Heart left ventricle (tissue), 16 donors: Measurements from ENCODE around the gene DOCK9. TPM values are rescaled to one million over a fixed set of nuclear protein-coding genes. Genes with fewer than 3 reads are reported as not detected.

Experiments used
- ATAC-seq, 4 donors: fragments of 200-7000 bp; cut with Tn5 transposase; one replicate each; pipeline ENCODE4 v1.9.1; 2020 to 2022; ENCODE audit warnings: moderate library complexity in 4 of 4, mild to moderate bottlenecking in 3 of 4, moderate number of reproducible peaks in 1 of 4
- DNase-seq, 5 donors: peaks; one replicate each; pipeline ENCODE4 v3.0.0-alpha.2; 2020
- H3K27ac ChIP-seq, 12 donors: fragments of 200-600 bp; sonication (generic) in 4 of 12; one replicate each; pipeline versions ENCODE4 v1.5.0 to v1.8.0; 2016 to 2022; ENCODE audit warnings: mild to moderate bottlenecking in 2 of 12
- H3K27me3 ChIP-seq, 9 donors: fragments of 200-600 bp; sonication (generic) in 2 of 9; one replicate each; pipeline versions ENCODE4 v1.5.1 to v1.8.0; 2016 to 2022; ENCODE audit warnings: mild to moderate bottlenecking in 3 of 9
- H3K36me3 ChIP-seq, 9 donors: fragments of 200-600 bp; sonication (generic) in 2 of 9; one replicate each; pipeline versions ENCODE4 v1.5.0 to v1.8.0; 2018 to 2022; ENCODE audit warnings: mild to moderate bottlenecking in 2 of 9
- H3K4me1 ChIP-seq, 12 donors: fragments of 200-600 bp; sonication (generic) in 4 of 12; one replicate each; pipeline versions ENCODE4 v1.5.0 to v1.8.0; 2016 to 2022; ENCODE audit warnings: mild to moderate bottlenecking in 3 of 12
- H3K4me3 ChIP-seq, 12 donors: fragments of 200-600 bp; sonication (generic) in 4 of 12; one replicate each; pipeline versions ENCODE4 v1.5.0 to v1.8.0; 2017 to 2022; ENCODE audit warnings: mild to moderate bottlenecking in 9 of 12, moderate library complexity in 4 of 12
- H3K9me3 ChIP-seq, 12 donors: fragments of 200-600 bp; sonication (generic) in 4 of 12; one replicate each; pipeline versions ENCODE4 v1.5.0 to v1.8.0; 2016 to 2022; ENCODE audit warnings: mild to moderate bottlenecking in 1 of 12
- CTCF ChIP-seq, 12 donors: fragments of 200-600 bp; sonication (generic) in 4 of 12; IDR thresholded peaks; one replicate each; pipeline versions ENCODE4 v1.5.0 to v1.8.0; 2018 to 2022; ENCODE audit warnings: antibody characterized with exemption in 12 of 12, mild to moderate bottlenecking in 5 of 12
- POLR2A ChIP-seq, 2 donors: fragments of 450-650 bp; IDR thresholded peaks; one replicate each; pipeline ENCODE4 v1.6.1; 2017; ENCODE audit warnings: antibody characterized with exemption in 2 of 2, mild to moderate bottlenecking in 2 of 2, moderate library complexity in 2 of 2
- WGBS, 4 donors: extraction: QIAGEN DNeasy Blood & Tissue Kit in 2 of 4; methylation state at CpG; one replicate each; pipeline versions ENCODE4 v1.1.5 to v1.1.7; 2013 to 2018; 5-methylcytosine and 5-hydroxymethylcytosine counted together
- intact Hi-C, 10 donors: fragments of 100-400 bp; cut with DNase I; formaldehyde crosslinking; loops; one replicate each; pipeline versions ENCODE4 v1.11.1 to v1.14.2; 2022
- long read RNA-seq, 3 donors: library from polyadenylated mRNA; unstranded; transcript quantifications; one replicate each; pipeline ENCODE4 v2.0.0, GENCODE V29; 2020 to 2021
- polyA plus RNA-seq, 2 donors: library from polyadenylated mRNA; stranded (reverse); fragments of 200-250 nt; gene quantifications; one replicate each; pipeline ENCODE4 v1.2.3, GENCODE V29; 2013
- total RNA-seq, 9 donors: library from RNA; depleted of rRNA in 2 of 9; stranded (reverse); fragments of >200 nt in 2 of 9; fragmentation: NEBNext Ultra II Directional in 3 of 9; extraction: Animal tissue kit (Norgen Biotek cat#: 25700) in 3 of 9; gene quantifications; one replicate each; pipeline versions ENCODE4 v1.1.0 to v1.2.4, GENCODE V29; 2016 to 2023
- donor health status: ischemic (EF 13 %, LVEDD 7.1; RV severe dilation, severe dysfunction).
- donor health status: healthy with polysubstance abuse.
- donor health status: DM: no; HTN: yes; CAD: no.
- donor health status: DM: no; HTN: no; CAD: no.
- donor health status: ischemic (EF 25% LVEDD 6.9; RV normal size, moderate dysfunction).
- donor health status: ischemic (EF 25% LVEDD 5.7; RV mildly dilated, moderate dysfunction).
- donor health status: healthy.
- donor health status: DM: yes; HTN: yes; CAD: no.
- donor health status: ischemic (EF 35%, LVEDD 5.7; RV mildly dilated, moderate dysfunction).
- donor health status: nonischemic (EF 11% LVEDD 7.7; RV severe dilation, severe dysfunction).
- donor health status: DM: yes; HTN: yes; CAD: no.
- donor health status: PGD.
- donor health status: ischemic (EF 29% LVEDD 5.4; RV normal size, mild dysfunction).
- donor health status: nonischemic (EF 23%, LVEDD 6.1; RV moderate dilation, normal function).

Gene DOCK9
- total RNA-seq (100 to 1,000 TPM in 1 of 9 donors, 10 to 100 TPM in 8; 35.0 to 128 (median 45.2) TPM), polyA plus RNA-seq (10 to 100 TPM; 21.4 to 59.8 TPM)
- long read RNA-seq, donor 1, partial matches to known transcripts, result 7 of 13 reads
- long read RNA-seq, donor 1, other reads (novel, unspliced or antisense), result 6 of 13 reads
- long read RNA-seq, donor 2, full-length matches to known transcripts, result 3 of 15 reads
- long read RNA-seq, donor 2, partial matches to known transcripts, result 6 of 15 reads
- long read RNA-seq, donor 2, other reads (novel, unspliced or antisense), result 6 of 15 reads
- long read RNA-seq, donor 3, partial matches to known transcripts, result 7 of 13 reads
- long read RNA-seq, donor 3, other reads (novel, unspliced or antisense), result 6 of 13 reads

GRCh38 chr13:98977568-98978265, at the start of gene DOCK9:
TSS of gene DOCK9 (minus strand) at chr13:98978064. CDS start at chr13:98977909, 155 bp downstream.
- Histone ChIP-seq H3K4me1 (peaks cover 0 to 71% (median 27%) of the 10 kb centered on the region in 12 donors), H3K36me3 (no peaks in the 10 kb centered on the region), H3K9me3 (no peaks in the 10 kb centered on the region), H3K27ac (peak within 1 kb of the TSS; percentile 50 to 84 (median 74)), H3K4me3 (peak within 1 kb of the TSS; percentile 18 to 76 (median 57)), H3K27me3 (peaks cover 0 to 13% (median 0%) of the 10 kb centered on the region in 9 donors)
- peak; percentile 93 to 98 (median 96) for ATAC-seq
- peak in 1 of 2 donors; percentile 84 for TF ChIP-seq POLR2A (IDR thresholded peaks at IDR 0.05)
- no peak for TF ChIP-seq CTCF (IDR thresholded peaks at IDR 0.05)
- DNase-seq, result peak; percentile 74 to 81 (median 78)
- 14 to 23% (median 23%) methylated on average over 16 of the region's 16 CpGs for WGBS, 4 donors
- intact Hi-C loops, result loop anchor here in 7 of 10 donors (2.0 to 10.0 kb wide), 6 partner anchors 50 to 63 kb away; no protein-coding TSS in a partner anchor

- intact Hi-C loops, result loop anchor here in 2 of 10 donors (5.0 to 10.0 kb wide), 2 partner anchors 50 to 132 kb away; partner anchors contain the start of gene DOCK9 (in 1 of the 2)
- H3K27me3 ChIP-seq, result peaks cover 0 to 44% (median 0%) of the 10 kb centered on the region in 9 donors
- WGBS, 4 donors, result 90 to 97% (median 92%) methylated on average over 7 of the region's 7 CpGs
- H3K27ac ChIP-seq, result no peak overlapping the region
- peaks cover 0 to 33% (median 9%) of the 10 kb centered on the region in 12 donors for H3K4me1 ChIP-seq
- ATAC-seq (no peak), DNase-seq (no peak)
- no peak for TF ChIP-seq CTCF (IDR thresholded peaks at IDR 0.05)
- TF ChIP-seq POLR2A (IDR thresholded peaks at IDR 0.05), result no peak
- H3K36me3 ChIP-seq, result no peaks in the 10 kb centered on the region
- H3K4me3 ChIP-seq, result no peak overlapping the region
- H3K9me3 ChIP-seq, result peaks cover 0 to 6% (median 0%) of the 10 kb centered on the region in 12 donors
These were observed 49.4 kb upstream of the DOCK9 start for GRCh38 chr13:99027260-99027659.

- intact Hi-C loops, result loop anchor here in 1 of 10 donors (10.0 kb wide), 1 partner anchor 128 kb away; no protein-coding TSS in a partner anchor
- ATAC-seq, result peak in 1 of 4 donors; percentile 69
- no peak for DNase-seq
- WGBS, 4 donors, result 37 to 56% (median 40%) methylated on average over 4 of the region's 4 CpGs
- no peaks in the 10 kb centered on the region for H3K9me3 ChIP-seq
- TF ChIP-seq CTCF (IDR thresholded peaks at IDR 0.05) (no peak), POLR2A (IDR thresholded peaks at IDR 0.05) (no peak)
- H3K4me3 ChIP-seq, result peak overlapping the region in 2 of 12 donors; percentile 1 to 3
- H3K27me3 ChIP-seq, result peaks cover 0 to 24% (median 0%) of the 10 kb centered on the region in 9 donors
- peaks cover 0 to 24% (median 10%) of the 10 kb centered on the region in 12 donors for H3K4me1 ChIP-seq
- H3K27ac ChIP-seq, result peak overlapping the region in 2 of 12 donors; percentile 32 to 54
- no peaks in the 10 kb centered on the region for H3K36me3 ChIP-seq
These were observed 45.1 kb upstream of the DOCK9 start for GRCh38 chr13:99022941-99023340.
